ENCODE data around the gene MYO7A. TPM values are rescaled to one million over a fixed set of nuclear protein-coding genes. Genes with fewer than 3 reads are reported as not detected.

Gene MYO7A
- total RNA-seq, 1 experiment from 2014 or later = 2.5 TPM

DNA sequence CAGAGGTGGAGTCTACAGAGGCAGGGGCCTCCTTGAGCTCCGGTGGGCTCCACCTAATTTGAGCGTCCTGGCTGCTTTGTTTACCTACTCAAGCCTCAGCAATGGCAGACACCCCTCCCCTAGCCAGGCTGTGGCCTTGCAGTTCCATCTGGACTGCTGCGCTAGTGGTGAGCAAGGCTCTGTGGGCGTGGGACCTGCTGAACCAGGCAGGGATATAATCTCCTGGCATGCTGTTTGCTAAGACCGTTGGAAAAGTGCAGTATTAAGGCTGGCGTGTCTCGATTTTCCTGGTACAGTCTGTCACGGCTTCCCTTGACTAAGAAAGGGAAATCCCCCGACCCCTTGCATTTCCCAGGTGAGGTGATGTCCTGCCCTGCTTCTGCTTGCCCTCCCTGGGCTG lies 95.8 kb downstream of the MYO7A start:
- peaks cover 4% of the 10 kb centered on the region for H3K27me3 Mint-ChIP-seq (ENCODE audit: low read depth)

More for the DNA sequence above, 95.8 kb downstream of the MYO7A start:
- POLR2A ChIA-PET = no interaction called here
- CTCF ChIA-PET = no interaction called here
- Mint-ChIP-seq H3K36me3 (no peaks in the 10 kb centered on the region), H3K9me3 (peaks cover 10% of the 10 kb centered on the region; the same call in 1 of the 2 replicates), H3K27ac (no peak overlapping the region), H3K4me1 (no peaks in the 10 kb centered on the region), H3K4me3 (no peak overlapping the region)
- TF ChIP-seq, protein P1, sequence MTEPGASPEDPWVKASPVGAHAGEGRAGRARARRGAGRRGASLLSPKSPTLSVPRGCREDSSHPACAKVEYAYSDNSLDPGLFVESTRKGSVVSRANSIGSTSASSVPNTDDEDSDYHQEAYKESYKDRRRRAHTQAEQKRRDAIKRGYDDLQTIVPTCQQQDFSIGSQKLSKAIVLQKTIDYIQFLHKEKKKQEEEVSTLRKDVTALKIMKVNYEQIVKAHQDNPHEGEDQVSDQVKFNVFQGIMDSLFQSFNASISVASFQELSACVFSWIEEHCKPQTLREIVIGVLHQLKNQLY (CRISPR knock-in tag; IDR thresholded peaks at IDR 0.05) = no peak
- TF ChIP-seq, protein P2, sequence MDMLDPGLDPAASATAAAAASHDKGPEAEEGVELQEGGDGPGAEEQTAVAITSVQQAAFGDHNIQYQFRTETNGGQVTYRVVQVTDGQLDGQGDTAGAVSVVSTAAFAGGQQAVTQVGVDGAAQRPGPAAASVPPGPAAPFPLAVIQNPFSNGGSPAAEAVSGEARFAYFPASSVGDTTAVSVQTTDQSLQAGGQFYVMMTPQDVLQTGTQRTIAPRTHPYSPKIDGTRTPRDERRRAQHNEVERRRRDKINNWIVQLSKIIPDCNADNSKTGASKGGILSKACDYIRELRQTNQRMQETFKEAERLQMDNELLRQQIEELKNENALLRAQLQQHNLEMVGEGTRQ (CRISPR knock-in tag; IDR thresholded peaks at IDR 0.05) = no peak
- TF ChIP-seq, protein P3, sequence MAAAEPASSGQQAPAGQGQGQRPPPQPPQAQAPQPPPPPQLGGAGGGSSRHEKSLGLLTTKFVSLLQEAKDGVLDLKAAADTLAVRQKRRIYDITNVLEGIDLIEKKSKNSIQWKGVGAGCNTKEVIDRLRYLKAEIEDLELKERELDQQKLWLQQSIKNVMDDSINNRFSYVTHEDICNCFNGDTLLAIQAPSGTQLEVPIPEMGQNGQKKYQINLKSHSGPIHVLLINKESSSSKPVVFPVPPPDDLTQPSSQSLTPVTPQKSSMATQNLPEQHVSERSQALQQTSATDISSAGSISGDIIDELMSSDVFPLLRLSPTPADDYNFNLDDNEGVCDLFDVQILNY (CRISPR knock-in tag; IDR thresholded peaks at IDR 0.05) = no peak
- TF ChIP-seq GABPB1 (CRISPR knock-in tag; IDR thresholded peaks at IDR 0.05) = no peak
- TF ChIP-seq ZNF263 (CRISPR knock-in tag; IDR thresholded peaks at IDR 0.05; ENCODE audit: low read depth) = no peak
- TF ChIP-seq NFE2L1 (CRISPR knock-in tag; IDR thresholded peaks at IDR 0.05) = no peak
- no peak for TF ChIP-seq MYBL2 (CRISPR knock-in tag; IDR thresholded peaks at IDR 0.05)
- TF ChIP-seq, protein P4, sequence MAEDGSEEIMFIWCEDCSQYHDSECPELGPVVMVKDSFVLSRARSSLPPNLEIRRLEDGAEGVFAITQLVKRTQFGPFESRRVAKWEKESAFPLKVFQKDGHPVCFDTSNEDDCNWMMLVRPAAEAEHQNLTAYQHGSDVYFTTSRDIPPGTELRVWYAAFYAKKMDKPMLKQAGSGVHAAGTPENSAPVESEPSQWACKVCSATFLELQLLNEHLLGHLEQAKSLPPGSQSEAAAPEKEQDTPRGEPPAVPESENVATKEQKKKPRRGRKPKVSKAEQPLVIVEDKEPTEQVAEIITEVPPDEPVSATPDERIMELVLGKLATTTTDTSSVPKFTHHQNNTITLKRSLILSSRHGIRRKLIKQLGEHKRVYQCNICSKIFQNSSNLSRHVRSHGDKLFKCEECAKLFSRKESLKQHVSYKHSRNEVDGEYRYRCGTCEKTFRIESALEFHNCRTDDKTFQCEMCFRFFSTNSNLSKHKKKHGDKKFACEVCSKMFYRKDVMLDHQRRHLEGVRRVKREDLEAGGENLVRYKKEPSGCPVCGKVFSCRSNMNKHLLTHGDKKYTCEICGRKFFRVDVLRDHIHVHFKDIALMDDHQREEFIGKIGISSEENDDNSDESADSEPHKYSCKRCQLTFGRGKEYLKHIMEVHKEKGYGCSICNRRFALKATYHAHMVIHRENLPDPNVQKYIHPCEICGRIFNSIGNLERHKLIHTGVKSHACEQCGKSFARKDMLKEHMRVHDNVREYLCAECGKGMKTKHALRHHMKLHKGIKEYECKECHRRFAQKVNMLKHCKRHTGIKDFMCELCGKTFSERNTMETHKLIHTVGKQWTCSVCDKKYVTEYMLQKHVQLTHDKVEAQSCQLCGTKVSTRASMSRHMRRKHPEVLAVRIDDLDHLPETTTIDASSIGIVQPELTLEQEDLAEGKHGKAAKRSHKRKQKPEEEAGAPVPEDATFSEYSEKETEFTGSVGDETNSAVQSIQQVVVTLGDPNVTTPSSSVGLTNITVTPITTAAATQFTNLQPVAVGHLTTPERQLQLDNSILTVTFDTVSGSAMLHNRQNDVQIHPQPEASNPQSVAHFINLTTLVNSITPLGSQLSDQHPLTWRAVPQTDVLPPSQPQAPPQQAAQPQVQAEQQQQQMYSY (CRISPR knock-in tag; IDR thresholded peaks at IDR 0.05) = no peak
- TF ChIP-seq RORB (CRISPR knock-in tag; IDR thresholded peaks at IDR 0.05) = no peak
- TF ChIP-seq, protein P5, sequence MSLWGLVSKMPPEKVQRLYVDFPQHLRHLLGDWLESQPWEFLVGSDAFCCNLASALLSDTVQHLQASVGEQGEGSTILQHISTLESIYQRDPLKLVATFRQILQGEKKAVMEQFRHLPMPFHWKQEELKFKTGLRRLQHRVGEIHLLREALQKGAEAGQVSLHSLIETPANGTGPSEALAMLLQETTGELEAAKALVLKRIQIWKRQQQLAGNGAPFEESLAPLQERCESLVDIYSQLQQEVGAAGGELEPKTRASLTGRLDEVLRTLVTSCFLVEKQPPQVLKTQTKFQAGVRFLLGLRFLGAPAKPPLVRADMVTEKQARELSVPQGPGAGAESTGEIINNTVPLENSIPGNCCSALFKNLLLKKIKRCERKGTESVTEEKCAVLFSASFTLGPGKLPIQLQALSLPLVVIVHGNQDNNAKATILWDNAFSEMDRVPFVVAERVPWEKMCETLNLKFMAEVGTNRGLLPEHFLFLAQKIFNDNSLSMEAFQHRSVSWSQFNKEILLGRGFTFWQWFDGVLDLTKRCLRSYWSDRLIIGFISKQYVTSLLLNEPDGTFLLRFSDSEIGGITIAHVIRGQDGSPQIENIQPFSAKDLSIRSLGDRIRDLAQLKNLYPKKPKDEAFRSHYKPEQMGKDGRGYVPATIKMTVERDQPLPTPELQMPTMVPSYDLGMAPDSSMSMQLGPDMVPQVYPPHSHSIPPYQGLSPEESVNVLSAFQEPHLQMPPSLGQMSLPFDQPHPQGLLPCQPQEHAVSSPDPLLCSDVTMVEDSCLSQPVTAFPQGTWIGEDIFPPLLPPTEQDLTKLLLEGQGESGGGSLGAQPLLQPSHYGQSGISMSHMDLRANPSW (CRISPR knock-in tag; conservative IDR thresholded peaks at IDR 0.05; ENCODE audit: low read depth) = no peak
- TF ChIP-seq, protein P6, sequence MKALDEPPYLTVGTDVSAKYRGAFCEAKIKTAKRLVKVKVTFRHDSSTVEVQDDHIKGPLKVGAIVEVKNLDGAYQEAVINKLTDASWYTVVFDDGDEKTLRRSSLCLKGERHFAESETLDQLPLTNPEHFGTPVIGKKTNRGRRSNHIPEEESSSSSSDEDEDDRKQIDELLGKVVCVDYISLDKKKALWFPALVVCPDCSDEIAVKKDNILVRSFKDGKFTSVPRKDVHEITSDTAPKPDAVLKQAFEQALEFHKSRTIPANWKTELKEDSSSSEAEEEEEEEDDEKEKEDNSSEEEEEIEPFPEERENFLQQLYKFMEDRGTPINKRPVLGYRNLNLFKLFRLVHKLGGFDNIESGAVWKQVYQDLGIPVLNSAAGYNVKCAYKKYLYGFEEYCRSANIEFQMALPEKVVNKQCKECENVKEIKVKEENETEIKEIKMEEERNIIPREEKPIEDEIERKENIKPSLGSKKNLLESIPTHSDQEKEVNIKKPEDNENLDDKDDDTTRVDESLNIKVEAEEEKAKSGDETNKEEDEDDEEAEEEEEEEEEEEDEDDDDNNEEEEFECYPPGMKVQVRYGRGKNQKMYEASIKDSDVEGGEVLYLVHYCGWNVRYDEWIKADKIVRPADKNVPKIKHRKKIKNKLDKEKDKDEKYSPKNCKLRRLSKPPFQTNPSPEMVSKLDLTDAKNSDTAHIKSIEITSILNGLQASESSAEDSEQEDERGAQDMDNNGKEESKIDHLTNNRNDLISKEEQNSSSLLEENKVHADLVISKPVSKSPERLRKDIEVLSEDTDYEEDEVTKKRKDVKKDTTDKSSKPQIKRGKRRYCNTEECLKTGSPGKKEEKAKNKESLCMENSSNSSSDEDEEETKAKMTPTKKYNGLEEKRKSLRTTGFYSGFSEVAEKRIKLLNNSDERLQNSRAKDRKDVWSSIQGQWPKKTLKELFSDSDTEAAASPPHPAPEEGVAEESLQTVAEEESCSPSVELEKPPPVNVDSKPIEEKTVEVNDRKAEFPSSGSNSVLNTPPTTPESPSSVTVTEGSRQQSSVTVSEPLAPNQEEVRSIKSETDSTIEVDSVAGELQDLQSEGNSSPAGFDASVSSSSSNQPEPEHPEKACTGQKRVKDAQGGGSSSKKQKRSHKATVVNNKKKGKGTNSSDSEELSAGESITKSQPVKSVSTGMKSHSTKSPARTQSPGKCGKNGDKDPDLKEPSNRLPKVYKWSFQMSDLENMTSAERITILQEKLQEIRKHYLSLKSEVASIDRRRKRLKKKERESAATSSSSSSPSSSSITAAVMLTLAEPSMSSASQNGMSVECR (CRISPR knock-in tag; IDR thresholded peaks at IDR 0.05; ENCODE audit: borderline replicate concordance) = no peak
- TF ChIP-seq TP53 (CRISPR knock-in tag; IDR thresholded peaks at IDR 0.05) = no peak
- DNase-seq (ENCODE audit: low spot score) (no peak), ATAC-seq (no peak)
